NCI-H345 treated with DMSO at 0.1 percent for 48 hours (cell line): ENCODE measurements around the gene CTNNA3.
"Not testable (repeated sequence)": the region's sequence is repeated elsewhere in the genome, so short reads cannot be mapped to it uniquely, and the experiment has no call there.

Experiments used
- DNase-seq: peaks from one replicate; lab custom pipeline; 2025; ENCODE audit not compliant: unreplicated experiment; lab: John Stamatoyannopoulos, UW

Gene CTNNA3

GRCh38 chr10:67520924-67521520 is 175.0 kb downstream of the CTNNA3 start:
- no peak for DNase-seq

GRCh38 chr10:67519434-67519833 is 176.6 kb downstream of the CTNNA3 start:
- DNase-seq = no peak

- DNase-seq = no peak
Measured at GRCh38 chr10:67518756-67519155, 177.2 kb downstream of the CTNNA3 start.

GRCh38 chr10:67518043-67518442 is 178.0 kb downstream of the CTNNA3 start:
- no peak for DNase-seq

GRCh38 chr10:67506757-67507091 is 189.3 kb downstream of the CTNNA3 start:
- no peak for DNase-seq

GRCh38 chr10:67506083-67506756 is 189.8 kb downstream of the CTNNA3 start:
- no peak for DNase-seq

GRCh38 chr10:67492317-67493019 is 203.5 kb downstream of the CTNNA3 start:
- DNase-seq = no peak

- DNase-seq = no peak
Measured at GRCh38 chr10:67487906-67488619, 207.9 kb downstream of the CTNNA3 start.

GRCh38 chr10:67487199-67487598 is 208.8 kb downstream of the CTNNA3 start:
- no peak for DNase-seq

- DNase-seq = no peak
Measured at GRCh38 chr10:67477868-67478267, 218.1 kb downstream of the CTNNA3 start.

GRCh38 chr10:67476201-67476600 is 219.8 kb downstream of the CTNNA3 start:
- DNase-seq = no peak

GRCh38 chr10:67473850-67474633 is 222.0 kb downstream of the CTNNA3 start:
- DNase-seq = no peak

GRCh38 chr10:67471022-67471421 is 225.0 kb downstream of the CTNNA3 start:
- DNase-seq = no peak

- no peak for DNase-seq
Measured at GRCh38 chr10:67464278-67464677, 231.7 kb downstream of the CTNNA3 start.

GRCh38 chr10:67452892-67453291 is 243.1 kb downstream of the CTNNA3 start:
- DNase-seq = no peak

GRCh38 chr10:67438605-67439304 is 257.2 kb downstream of the CTNNA3 start:
- DNase-seq = no peak

GRCh38 chr10:67433276-67433675 is 262.7 kb downstream of the CTNNA3 start:
- no peak for DNase-seq

GRCh38 chr10:67402620-67403019 is 293.4 kb downstream of the CTNNA3 start:
- no peak for DNase-seq

GRCh38 chr10:67401711-67402110 is 294.3 kb downstream of the CTNNA3 start:
- no peak for DNase-seq

- not testable (repeated sequence) for DNase-seq
Measured at GRCh38 chr10:67386841-67387533, 309.0 kb downstream of the CTNNA3 start.
